Fibroblast of villous mesenchyme (primary cell): ENCODE results near the gene ZNF418. TPM values are rescaled to one million over a fixed set of nuclear protein-coding genes. Genes with fewer than 3 reads are reported as not detected.
A peak's percentile ranks its signal among the peaks of the same experiment; 100 is the strongest.

Source experiments
- DNase-seq: peaks from one replicate; pipeline ENCODE4 v3.0.0-alpha.2; 2010; ENCODE audit warnings: low read depth
- H3K4me3 ChIP-seq: 2 replicates; pipeline ENCODE4 v1.5.1; 2011; ENCODE audit warnings: low read depth, mild to moderate bottlenecking, low read length
- total RNA-seq: library from RNA; depleted of rRNA; stranded (reverse); fragments of >200 nt; gene quantifications from 2 replicates; pipeline ENCODE4 v1.2.3, GENCODE V29; 2012
- TF ChIP-seq, protein P1 (sequence below): IDR thresholded peaks from 2 replicates; pipeline ENCODE4 v1.5.1; 2012; ENCODE audit warnings: low read depth, mild to moderate bottlenecking, low read length; ENCODE audit not compliant: insufficient read depth

ZNF418 gene
- 3.5 and 5.2 TPM in 2 replicates for total RNA-seq

DNA sequence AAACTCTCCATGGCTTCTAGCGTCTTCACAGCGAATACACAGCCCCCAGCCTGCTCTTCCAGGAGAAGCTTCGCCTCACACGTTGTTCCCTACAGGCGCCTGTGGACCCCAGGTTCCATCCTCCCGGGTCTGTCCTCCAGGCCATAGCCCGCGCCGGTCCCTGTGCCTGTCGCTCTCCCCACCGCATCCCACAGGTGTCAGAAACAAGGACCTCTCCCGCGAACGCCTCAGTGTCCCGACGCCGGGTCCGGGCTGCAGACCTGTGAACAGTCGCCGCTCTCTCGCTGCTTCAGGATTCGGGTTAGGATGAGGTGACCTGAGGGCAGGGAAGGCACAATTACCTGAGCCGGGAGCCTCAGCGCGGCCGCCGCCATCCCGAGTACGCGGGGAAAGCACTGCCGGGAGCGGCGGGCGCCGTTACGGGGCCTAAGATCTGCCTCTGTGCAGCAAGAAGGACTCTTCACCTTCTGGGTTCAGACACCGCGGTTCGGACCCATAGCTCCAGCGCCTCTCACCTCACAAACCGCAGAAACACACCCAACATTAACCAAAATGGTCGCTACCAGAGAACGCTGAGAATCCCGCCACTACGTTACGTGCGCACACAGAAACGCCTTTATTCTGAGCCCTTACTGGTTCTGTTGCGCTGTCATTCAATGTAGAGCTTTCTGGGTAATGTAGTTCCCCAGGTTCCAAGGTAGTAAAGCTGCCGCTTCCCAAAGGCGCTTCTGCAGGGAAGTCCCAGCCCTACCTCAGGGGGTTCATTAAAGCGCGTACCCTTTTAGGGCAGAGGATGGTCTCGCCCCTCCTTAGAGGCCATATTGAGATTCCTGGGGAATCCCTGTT, at the start of gene ZNF418:
TSS of gene ZNF418 (minus strand) at position 583 of the 846 bp plus-strand sequence. CDS start 1,580 bp downstream, outside the sequence.
- peak within 1 kb of the TSS; percentile 90 for H3K4me3 ChIP-seq
- DNase-seq: peak; percentile 85
- TF ChIP-seq, protein P1, sequence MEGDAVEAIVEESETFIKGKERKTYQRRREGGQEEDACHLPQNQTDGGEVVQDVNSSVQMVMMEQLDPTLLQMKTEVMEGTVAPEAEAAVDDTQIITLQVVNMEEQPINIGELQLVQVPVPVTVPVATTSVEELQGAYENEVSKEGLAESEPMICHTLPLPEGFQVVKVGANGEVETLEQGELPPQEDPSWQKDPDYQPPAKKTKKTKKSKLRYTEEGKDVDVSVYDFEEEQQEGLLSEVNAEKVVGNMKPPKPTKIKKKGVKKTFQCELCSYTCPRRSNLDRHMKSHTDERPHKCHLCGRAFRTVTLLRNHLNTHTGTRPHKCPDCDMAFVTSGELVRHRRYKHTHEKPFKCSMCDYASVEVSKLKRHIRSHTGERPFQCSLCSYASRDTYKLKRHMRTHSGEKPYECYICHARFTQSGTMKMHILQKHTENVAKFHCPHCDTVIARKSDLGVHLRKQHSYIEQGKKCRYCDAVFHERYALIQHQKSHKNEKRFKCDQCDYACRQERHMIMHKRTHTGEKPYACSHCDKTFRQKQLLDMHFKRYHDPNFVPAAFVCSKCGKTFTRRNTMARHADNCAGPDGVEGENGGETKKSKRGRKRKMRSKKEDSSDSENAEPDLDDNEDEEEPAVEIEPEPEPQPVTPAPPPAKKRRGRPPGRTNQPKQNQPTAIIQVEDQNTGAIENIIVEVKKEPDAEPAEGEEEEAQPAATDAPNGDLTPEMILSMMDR: no peak

DNA sequence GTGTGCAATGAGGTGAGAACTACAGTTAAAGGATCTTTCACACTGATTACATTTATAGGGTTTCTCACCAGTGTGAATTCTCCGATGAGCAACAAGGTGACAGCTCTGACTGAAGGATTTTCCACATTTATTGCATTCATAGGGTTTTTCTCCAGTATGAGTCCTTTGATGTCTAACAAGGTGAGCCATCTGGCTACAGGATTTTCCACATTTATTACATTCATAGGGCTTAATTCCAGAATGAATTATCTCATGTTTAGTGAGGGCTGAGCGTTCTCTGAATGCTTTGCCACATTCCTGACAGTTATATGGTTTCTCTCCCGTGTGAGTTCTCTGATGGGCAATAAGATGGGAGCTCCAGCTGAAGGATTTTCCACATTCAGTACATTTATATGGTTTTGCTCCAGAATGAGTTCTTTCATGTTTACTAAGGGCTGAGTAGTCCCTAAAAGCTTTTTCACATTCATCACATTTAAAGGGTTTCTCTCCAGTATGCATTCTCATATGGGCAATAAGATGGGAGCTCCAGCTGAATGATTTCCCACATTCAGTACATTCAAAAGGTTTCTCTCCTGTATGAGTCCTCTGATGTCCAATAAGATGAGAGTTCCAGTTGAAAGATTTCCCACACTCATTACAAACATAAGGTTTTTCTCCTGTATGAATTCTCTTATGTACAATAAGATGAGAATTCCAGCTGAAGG, 43.5 kb upstream of the ZNF418 start:
- TF ChIP-seq, protein P1: no peak
- no peak overlapping the region for H3K4me3 ChIP-seq
- no peak for DNase-seq

- DNase-seq: no peak
- H3K4me3 ChIP-seq: no peak within 1 kb of the TSS
- TF ChIP-seq, protein P1: no peak
Observed at GRCh38 chr19:57974434-57974833, 39.2 kb upstream of the ZNF418 start, which contains the start of gene C19orf18. Gene C19orf18, minus strand, starts transcription at chr19:57974534. Its CDS starts 102 bp downstream, at chr19:57974432.

DNA sequence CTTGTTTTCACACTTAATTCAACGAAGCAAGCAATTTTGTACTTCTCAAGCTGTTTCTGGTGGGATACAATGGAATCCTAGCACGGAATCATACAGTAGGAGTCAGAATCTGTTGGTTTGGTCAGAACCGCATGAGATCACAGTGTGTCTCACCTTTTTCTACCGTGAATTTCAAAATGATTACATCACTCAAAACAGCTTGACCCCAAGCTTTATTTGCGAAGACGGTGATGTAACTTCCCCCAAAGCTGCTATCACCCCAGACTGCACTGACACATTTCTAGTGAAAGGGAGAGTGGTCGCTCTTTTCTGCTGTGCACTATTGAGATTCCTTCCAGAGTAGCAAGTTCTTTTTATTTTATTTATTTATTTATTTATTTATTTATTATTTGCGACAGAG, 29.6 kb upstream of the ZNF418 start:
- H3K4me3 ChIP-seq: no peak overlapping the region
- TF ChIP-seq, protein P1: no peak
- no peak for DNase-seq

DNA sequence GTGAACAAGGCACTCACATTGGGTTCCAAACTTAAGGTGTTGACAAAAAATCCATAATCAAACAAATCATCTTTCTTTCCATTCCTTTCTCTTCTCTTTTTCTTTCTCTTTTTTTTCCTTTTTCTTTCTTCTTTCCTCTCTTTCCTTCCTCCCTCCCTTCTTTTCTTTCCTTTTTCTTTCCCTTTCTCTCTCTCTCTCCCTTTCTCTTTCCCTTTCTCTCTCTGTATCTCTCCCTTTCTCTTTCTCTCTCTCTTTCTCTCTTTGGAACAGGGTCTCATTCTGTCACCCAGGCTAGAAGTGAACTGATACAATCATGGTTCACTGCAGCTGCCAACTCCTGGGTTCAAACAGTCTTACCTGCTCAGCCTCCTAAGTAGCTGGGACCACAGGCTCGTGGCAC, 26.6 kb upstream of the ZNF418 start:
- DNase-seq: no peak
- TF ChIP-seq, protein P1: no peak
- H3K4me3 ChIP-seq: no peak overlapping the region

- DNase-seq: no peak
- H3K4me3 ChIP-seq: no peak overlapping the region
- TF ChIP-seq, protein P1: no peak
Observed at GRCh38 chr19:57954996-57955395, 19.8 kb upstream of the ZNF418 start.
